ENCODE data around the gene RDX.

DNA sequence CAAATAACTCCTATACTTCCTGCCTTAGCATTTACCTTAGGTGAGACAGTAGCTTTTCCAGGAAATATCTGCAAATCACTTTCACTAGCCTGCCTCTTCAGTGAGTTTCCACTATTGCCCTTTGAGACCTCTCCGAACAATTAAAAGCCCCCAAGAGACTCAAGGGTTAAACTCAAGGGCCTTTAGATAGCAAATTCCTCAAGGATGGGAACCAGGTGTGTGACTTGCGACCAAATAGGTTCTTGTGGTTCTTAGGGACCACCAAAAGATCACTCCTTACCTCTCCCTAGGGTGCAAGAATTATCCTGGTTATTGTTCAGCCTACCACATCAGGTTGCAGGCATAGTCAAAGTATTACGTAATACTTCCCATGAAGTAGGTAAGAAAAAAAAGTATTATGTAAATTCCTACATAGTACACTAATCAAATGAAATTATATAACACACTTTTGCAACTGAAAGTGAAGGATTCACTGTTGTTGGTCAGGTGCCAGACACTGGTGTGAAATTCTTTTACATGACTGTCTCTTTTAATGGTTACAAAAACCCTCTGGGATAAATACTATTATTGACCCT is 1.4 kb upstream of the RDX start:
- TF ChIP-seq, protein P1, sequence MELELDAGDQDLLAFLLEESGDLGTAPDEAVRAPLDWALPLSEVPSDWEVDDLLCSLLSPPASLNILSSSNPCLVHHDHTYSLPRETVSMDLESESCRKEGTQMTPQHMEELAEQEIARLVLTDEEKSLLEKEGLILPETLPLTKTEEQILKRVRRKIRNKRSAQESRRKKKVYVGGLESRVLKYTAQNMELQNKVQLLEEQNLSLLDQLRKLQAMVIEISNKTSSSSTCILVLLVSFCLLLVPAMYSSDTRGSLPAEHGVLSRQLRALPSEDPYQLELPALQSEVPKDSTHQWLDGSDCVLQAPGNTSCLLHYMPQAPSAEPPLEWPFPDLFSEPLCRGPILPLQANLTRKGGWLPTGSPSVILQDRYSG (tag; conservative IDR thresholded peaks at IDR 0.05; ENCODE audit: low read depth), result no peak
- TF ChIP-seq, protein P2, sequence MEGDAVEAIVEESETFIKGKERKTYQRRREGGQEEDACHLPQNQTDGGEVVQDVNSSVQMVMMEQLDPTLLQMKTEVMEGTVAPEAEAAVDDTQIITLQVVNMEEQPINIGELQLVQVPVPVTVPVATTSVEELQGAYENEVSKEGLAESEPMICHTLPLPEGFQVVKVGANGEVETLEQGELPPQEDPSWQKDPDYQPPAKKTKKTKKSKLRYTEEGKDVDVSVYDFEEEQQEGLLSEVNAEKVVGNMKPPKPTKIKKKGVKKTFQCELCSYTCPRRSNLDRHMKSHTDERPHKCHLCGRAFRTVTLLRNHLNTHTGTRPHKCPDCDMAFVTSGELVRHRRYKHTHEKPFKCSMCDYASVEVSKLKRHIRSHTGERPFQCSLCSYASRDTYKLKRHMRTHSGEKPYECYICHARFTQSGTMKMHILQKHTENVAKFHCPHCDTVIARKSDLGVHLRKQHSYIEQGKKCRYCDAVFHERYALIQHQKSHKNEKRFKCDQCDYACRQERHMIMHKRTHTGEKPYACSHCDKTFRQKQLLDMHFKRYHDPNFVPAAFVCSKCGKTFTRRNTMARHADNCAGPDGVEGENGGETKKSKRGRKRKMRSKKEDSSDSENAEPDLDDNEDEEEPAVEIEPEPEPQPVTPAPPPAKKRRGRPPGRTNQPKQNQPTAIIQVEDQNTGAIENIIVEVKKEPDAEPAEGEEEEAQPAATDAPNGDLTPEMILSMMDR (IDR thresholded peaks at IDR 0.05 in 2 of 3, conservative IDR thresholded peaks at IDR 0.05 in 1 of 3; ENCODE audit: insufficient read depth in 2 of 3, low read depth in 1 of 3, low read length in 3 of 3), result no peak
- TF ChIP-seq TAF15 (IDR thresholded peaks at IDR 0.05; ENCODE audit: low read depth, low read length) (no peak), SP1 (CRISPR knock-in tag; IDR thresholded peaks at IDR 0.05) (no peak), ZNF24 (IDR thresholded peaks at IDR 0.05) (no peak), CREM (IDR thresholded peaks at IDR 0.05; ENCODE audit: low read depth) (no peak), TCF7 (IDR thresholded peaks at IDR 0.05; ENCODE audit: borderline replicate concordance) (no peak), RBM17 (IDR thresholded peaks at IDR 0.05; ENCODE audit: borderline replicate concordance, low read depth, low read length) (no peak), CBFB (CRISPR knock-in tag; IDR thresholded peaks at IDR 0.05) (no peak), ZNF146 (CRISPR knock-in tag; IDR thresholded peaks at IDR 0.05; ENCODE audit: unreplicated experiment) (no peak), NR2C2 (CRISPR knock-in tag; IDR thresholded peaks at IDR 0.05) (no peak), NR2C2 (tag; IDR thresholded peaks at IDR 0.05) (no peak), ZNF324 (CRISPR knock-in tag; IDR thresholded peaks at IDR 0.05) (no peak)

All from K562 (cell line).